KMS-11 (cell line): Measurements from ENCODE around the gene TACR1.
"Not testable (repeated sequence)": the region's sequence is repeated elsewhere in the genome, so short reads cannot be mapped to it uniquely, and the experiment has no call there.

Experiments
- H2AFZ ChIP-seq: fragments of 200-600 bp; sonication (generic); 2 replicates; pipeline ENCODE4 v1.6.1; 2016; ENCODE audit warnings: antibody characterized with exemption, mixed run types, low read depth
- H3K27ac ChIP-seq: fragments of 200-600 bp; sonication (generic); 2 replicates; pipeline ENCODE4 v1.6.1; 2016; ENCODE audit warnings: mild to moderate bottlenecking, mixed run types
- H3K27me3 ChIP-seq: fragments of 200-600 bp; sonication (generic); 2 replicates; pipeline ENCODE4 v1.6.1; 2017; ENCODE audit warnings: mild to moderate bottlenecking, low read depth, mixed run types, moderate library complexity; ENCODE audit not compliant: insufficient read depth
- H3K36me3 ChIP-seq: fragments of 200-600 bp; sonication (generic); 2 replicates; pipeline ENCODE4 v1.6.1; 2017; ENCODE audit warnings: mild to moderate bottlenecking, mixed run types; ENCODE audit not compliant: insufficient read depth
- H3K4me1 ChIP-seq: fragments of 200-600 bp; sonication (generic); 2 replicates; pipeline ENCODE4 v1.6.1; 2016; ENCODE audit warnings: mild to moderate bottlenecking, low read depth, mixed run types; ENCODE audit not compliant: poor library complexity, severe bottlenecking
- H3K4me2 ChIP-seq: fragments of 200-600 bp; sonication (generic); 2 replicates; pipeline ENCODE4 v1.7.0; 2016; ENCODE audit warnings: mild to moderate bottlenecking, mixed run types
- H3K4me3 ChIP-seq: fragments of 200-600 bp; sonication (generic); IDR thresholded peaks from 2 replicates; pipeline ENCODE4 v1.6.1; 2017; ENCODE audit warnings: low read depth, low read length, mixed read lengths; ENCODE audit not compliant: insufficient read depth
- H3K79me2 ChIP-seq: fragments of 200-600 bp; sonication (generic); 2 replicates; pipeline ENCODE4 v1.6.1; 2016; ENCODE audit warnings: low read depth, mixed run types; ENCODE audit not compliant: insufficient read depth
- H3K9ac ChIP-seq: fragments of 200-600 bp; sonication (generic); 2 replicates; pipeline ENCODE4 v1.6.1; 2016; ENCODE audit warnings: mild to moderate bottlenecking, mixed run types
- H4K20me1 ChIP-seq: fragments of 200-600 bp; sonication (generic); 2 replicates; pipeline ENCODE4 v1.6.1; 2016; ENCODE audit warnings: mild to moderate bottlenecking, mixed run types; ENCODE audit not compliant: insufficient read depth
- CTCF ChIP-seq: fragments of 200-600 bp; sonication (generic); conservative IDR thresholded peaks from 2 replicates; pipeline ENCODE4 v1.6.1; 2017; ENCODE audit warnings: low read depth, mild to moderate bottlenecking, antibody characterized with exemption, low read length, moderate library complexity, mixed read lengths

TACR1 gene

DNA sequence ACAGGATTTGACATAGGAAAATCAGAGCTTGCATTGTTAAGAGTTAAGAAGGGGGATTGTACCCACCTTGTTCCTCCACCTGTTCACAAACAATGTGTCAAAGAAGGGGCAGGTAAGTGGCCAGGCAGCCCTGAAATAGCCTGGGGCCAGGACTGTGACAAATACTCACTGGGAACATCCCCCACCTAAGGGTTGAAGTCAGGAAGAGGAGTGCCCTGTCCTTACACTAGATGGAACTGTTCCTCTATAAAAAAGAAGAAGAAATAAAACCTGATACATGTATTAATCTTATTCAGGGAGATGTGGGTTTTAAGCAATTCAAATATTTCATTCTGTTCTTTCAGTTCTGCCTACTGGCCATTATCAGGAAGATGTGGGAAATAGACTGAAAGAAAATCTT is 41.9 kb downstream of the TACR1 start:
- no peak for TF ChIP-seq CTCF
- Histone ChIP-seq H3K4me3 (no peak overlapping the region), H4K20me1 (no peaks in the 10 kb centered on the region), H3K4me1 (no peaks in the 10 kb centered on the region), H2AFZ (no peak overlapping the region), H3K9ac (no peak overlapping the region), H3K36me3 (no peaks in the 10 kb centered on the region), H3K79me2 (no peaks in the 10 kb centered on the region), H3K27ac (no peak overlapping the region), H3K4me2 (no peak overlapping the region), H3K27me3 (no peaks in the 10 kb centered on the region)

- no peak for TF ChIP-seq CTCF
- no peak overlapping the region for H3K4me2 ChIP-seq
- no peak overlapping the region for H3K27ac ChIP-seq
- H4K20me1 ChIP-seq: no peaks in the 10 kb centered on the region
- H3K79me2 ChIP-seq: no peaks in the 10 kb centered on the region
- no peaks in the 10 kb centered on the region for H3K36me3 ChIP-seq
- no peak overlapping the region for H3K9ac ChIP-seq
- no peak overlapping the region for H3K4me3 ChIP-seq
- H2AFZ ChIP-seq: no peak overlapping the region
- H3K27me3 ChIP-seq: no peaks in the 10 kb centered on the region
- H3K4me1 ChIP-seq: no peaks in the 10 kb centered on the region
Observed at GRCh38 chr2:75155115-75155514, 44.2 kb downstream of the TACR1 start.

- Histone ChIP-seq H3K4me1 (no peaks in the 10 kb centered on the region), H3K27me3 (no peaks in the 10 kb centered on the region), H3K79me2 (no peaks in the 10 kb centered on the region), H3K9ac (no peak overlapping the region), H2AFZ (no peak overlapping the region), H3K36me3 (no peaks in the 10 kb centered on the region), H3K4me2 (no peak overlapping the region), H4K20me1 (no peaks in the 10 kb centered on the region), H3K4me3 (no peak overlapping the region), H3K27ac (no peak overlapping the region)
- no peak for TF ChIP-seq CTCF
Observed at GRCh38 chr2:75153221-75153620, 46.1 kb downstream of the TACR1 start.

- not testable (repeated sequence) for H2AFZ ChIP-seq, H3K9ac ChIP-seq, H3K4me3 ChIP-seq, H3K4me1 ChIP-seq, H3K27me3 ChIP-seq, H3K4me2 ChIP-seq, H4K20me1 ChIP-seq, H3K36me3 ChIP-seq, H3K27ac ChIP-seq, H3K79me2 ChIP-seq
Observed at GRCh38 chr2:75152243-75152642, 47.1 kb downstream of the TACR1 start.

DNA sequence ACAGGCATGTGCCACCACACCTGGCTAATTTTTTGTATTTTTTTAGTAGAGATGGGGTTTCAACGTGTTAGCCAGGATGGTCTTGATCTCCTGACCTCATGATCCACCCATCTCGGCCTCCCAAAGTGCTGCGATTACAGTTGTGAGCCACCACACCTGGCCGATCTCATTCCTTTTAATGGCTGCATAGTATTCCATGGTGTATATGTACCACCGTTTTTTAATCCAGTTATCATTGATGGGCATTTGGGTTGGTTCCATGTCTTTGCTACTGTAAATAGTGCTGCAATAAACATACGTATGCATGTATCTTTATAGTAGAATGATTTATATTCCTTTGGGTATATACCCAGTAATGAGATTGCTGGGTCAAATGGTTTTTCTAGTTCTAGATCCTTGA is 51.4 kb downstream of the TACR1 start:
- H3K79me2 ChIP-seq, H3K27ac ChIP-seq, H3K36me3 ChIP-seq, H3K4me2 ChIP-seq, H4K20me1 ChIP-seq, H3K9ac ChIP-seq, H3K4me1 ChIP-seq, H3K4me3 ChIP-seq, H2AFZ ChIP-seq, H3K27me3 ChIP-seq: not testable (repeated sequence)
